Heart right ventricle (tissue), 16 donors: ENCODE data around the gene MARK3. TPM values are rescaled to one million over a fixed set of nuclear protein-coding genes. Genes with fewer than 3 reads are reported as not detected.

Experiments
- ATAC-seq, 8 donors: fragments of 200-7000 bp; cut with Tn5 transposase; one replicate each; pipeline ENCODE4 v1.9.1; 2020; ENCODE audit warnings: mild to moderate bottlenecking in 8 of 8, moderate library complexity in 8 of 8, moderate number of reproducible peaks in 1 of 8
- DNase-seq, 2 donors: peaks; one replicate each; pipeline ENCODE4 v3.0.0-alpha.2; 2020
- H3K27ac ChIP-seq, 10 donors: fragments of 200-600 bp; sonication (generic) in 2 of 10; one replicate each; pipeline versions ENCODE4 v1.5.0 to v1.8.0; 2020 to 2022; ENCODE audit warnings: mild to moderate bottlenecking in 3 of 10
- H3K27me3 ChIP-seq, 7 donors: fragments of 200-600 bp; one replicate each; pipeline ENCODE4 v1.8.0; 2021 to 2022; ENCODE audit warnings: mild to moderate bottlenecking in 2 of 7
- H3K36me3 ChIP-seq, 9 donors: fragments of 200-600 bp; sonication (generic) in 1 of 9; one replicate each; pipeline versions ENCODE4 v1.5.0 to v1.8.0; 2020 to 2022; ENCODE audit warnings: mild to moderate bottlenecking in 2 of 9
- H3K4me1 ChIP-seq, 9 donors: fragments of 200-600 bp; sonication (generic) in 1 of 9; one replicate each; pipeline versions ENCODE4 v1.5.0 to v1.8.0; 2020 to 2022; ENCODE audit warnings: mild to moderate bottlenecking in 4 of 9
- H3K4me3 ChIP-seq, 10 donors: fragments of 200-600 bp; sonication (generic) in 2 of 10; one replicate each; pipeline versions ENCODE4 v1.5.0 to v1.8.0; 2020 to 2022; ENCODE audit warnings: mild to moderate bottlenecking in 7 of 10, moderate library complexity in 2 of 10
- H3K9me3 ChIP-seq, 11 donors: fragments of 200-600 bp in 10 of 11; sonication (generic) in 2 of 11; one replicate each; pipeline versions ENCODE4 v1.5.0 to v1.8.0; 2013 to 2022; ENCODE audit warnings: mild to moderate bottlenecking in 2 of 11, control low read depth in 1 of 11, moderate library complexity in 1 of 11
- CTCF ChIP-seq, 9 donors: fragments of 200-600 bp; sonication (generic) in 2 of 9; IDR thresholded peaks; one replicate each; pipeline versions ENCODE4 v1.5.0 to v1.8.0; 2021 to 2022; ENCODE audit warnings: antibody characterized with exemption in 9 of 9, mild to moderate bottlenecking in 5 of 9, moderate library complexity in 1 of 9
- WGBS, 2 donors: extraction: QIAGEN DNeasy Blood & Tissue Kit; methylation state at CpG; one replicate each; pipeline ENCODE4 v1.1.7; 2013; ENCODE audit warnings: inconsistent platforms in 1 of 2; 5-methylcytosine and 5-hydroxymethylcytosine counted together
- intact Hi-C, 10 donors: fragments of 100-400 bp; cut with DNase I; formaldehyde crosslinking; loops; one replicate each; pipeline versions ENCODE4 v1.11.1 to v1.14.2; 2022
- polyA plus RNA-seq, 2 donors: library from polyadenylated mRNA; stranded (reverse); fragments of 200-250 nt; gene quantifications; one replicate each; pipeline ENCODE4 v1.2.3, GENCODE V29; 2013
- total RNA-seq, 10 donors: library from RNA; stranded (reverse); fragmentation: NEBNext Ultra II Directional in 3 of 10; extraction: Animal tissue kit (Norgen Biotek cat#: 25700) in 3 of 10; gene quantifications; one replicate each; pipeline versions ENCODE4 v1.2.1 to v1.2.4, GENCODE V29; 2021 to 2023
- donor health status: Arrhythmogenic right ventricular cardiomyopathy.
- donor health status: ischemic (EF 13 %, LVEDD 7.1; RV severe dilation, severe dysfunction).
- donor health status: healthy with polysubstance abuse.
- donor health status: DM: no; HTN: yes; CAD: no.
- donor health status: DM: no; HTN: no; CAD: no.
- donor health status: ischemic (EF 25% LVEDD 6.9; RV normal size, moderate dysfunction).
- donor health status: ischemic (EF 25% LVEDD 5.7; RV mildly dilated, moderate dysfunction).
- donor health status: healthy.
- donor health status: DM: yes; HTN: yes; CAD: no.
- donor health status: Ischemic cardiomyopathy.
- donor health status: ischemic (EF 35%, LVEDD 5.7; RV mildly dilated, moderate dysfunction).
- donor health status: nonischemic (EF 11% LVEDD 7.7; RV severe dilation, severe dysfunction).
- donor health status: DM: yes; HTN: yes; CAD: no.
- donor health status: PGD.
- donor health status: ischemic (EF 29% LVEDD 5.4; RV normal size, mild dysfunction).
- donor health status: nonischemic (EF 23%, LVEDD 6.1; RV moderate dilation, normal function).

MARK3 gene
- total and polyA plus RNA-seq, 12 donors, result 62.3 to 246 (median 77.1) TPM

- Histone ChIP-seq H3K9me3 (no peaks in the 10 kb centered on the region), H3K4me1 (peaks cover 14 to 99% (median 90%) of the 10 kb centered on the region in 9 donors), H3K36me3 (no peaks in the 10 kb centered on the region), H3K4me3 (no peak overlapping the region), H3K27ac (peak overlapping the region in 8 of 10 donors; percentile 26 to 74 (median 65)), H3K27me3 (no peaks in the 10 kb centered on the region)
- no peak for ATAC-seq
- intact Hi-C loops, result loop anchor here in 2 of 10 donors (5.0 to 10.0 kb wide), 2 partner anchors 36 to 58 kb away; no protein-coding TSS in a partner anchor
- 96 to 98% methylated on average over 2 of the region's 2 CpGs for WGBS, 2 donors
- no peak for TF ChIP-seq CTCF (IDR thresholded peaks at IDR 0.05)
- no peak for DNase-seq
These were observed 11.2 kb downstream of the MARK3 start for GRCh38 chr14:103396463-103396862.

GRCh38 chr14:103398427-103399195 lies 13.4 kb downstream of the MARK3 start:
- TF ChIP-seq CTCF (IDR thresholded peaks at IDR 0.05), result no peak

GRCh38 chr14:103400537-103400936 lies 15.3 kb downstream of the MARK3 start:
- Histone ChIP-seq H3K4me1 (peaks cover 23 to 99% (median 91%) of the 10 kb centered on the region in 9 donors), H3K36me3 (peaks cover 0 to 7% (median 0%) of the 10 kb centered on the region in 9 donors), H3K4me3 (no peak overlapping the region), H3K27me3 (no peaks in the 10 kb centered on the region), H3K27ac (peak overlapping the region in 4 of 10 donors; percentile 10 to 75 (median 72)), H3K9me3 (no peaks in the 10 kb centered on the region)
- 82 to 88% methylated on average over 4 of the region's 4 CpGs for WGBS, 2 donors
- intact Hi-C loops, result no loop called here
- no peak for TF ChIP-seq CTCF (IDR thresholded peaks at IDR 0.05)
- DNase-seq, result no peak
- no peak for ATAC-seq

More at GRCh38 chr14:103398427-103399195, 13.4 kb downstream of the MARK3 start:
- no peaks in the 10 kb centered on the region for H3K9me3 ChIP-seq
- intact Hi-C loops, result loop anchor here in 2 of 10 donors (5.0 to 10.0 kb wide), 2 partner anchors 34 to 56 kb away; no protein-coding TSS in a partner anchor
- 45 to 54% methylated on average over 7 of the region's 7 CpGs for WGBS, 2 donors
- H3K4me3 ChIP-seq, result no peak overlapping the region
- peak in 2 of 8 donors; percentile 43 to 46 for ATAC-seq
- H3K36me3 ChIP-seq, result no peaks in the 10 kb centered on the region
- peaks cover 19 to 99% (median 91%) of the 10 kb centered on the region in 9 donors for H3K4me1 ChIP-seq
- peak overlapping the region; percentile 3 to 75 (median 54) for H3K27ac ChIP-seq
- DNase-seq, result no peak
- no peaks in the 10 kb centered on the region for H3K27me3 ChIP-seq

GRCh38 chr14:103401223-103402214 lies 16.3 kb downstream of the MARK3 start:
- Histone ChIP-seq H3K36me3 (peaks cover 0 to 17% (median 3%) of the 10 kb centered on the region in 9 donors), H3K9me3 (no peaks in the 10 kb centered on the region), H3K27ac (peak overlapping the region; percentile 27 to 81 (median 62)), H3K4me1 (peaks cover 20 to 95% (median 81%) of the 10 kb centered on the region in 9 donors), H3K4me3 (no peak overlapping the region), H3K27me3 (no peaks in the 10 kb centered on the region)
- 54 to 57% methylated on average over 10 of the region's 10 CpGs for WGBS, 2 donors
- ATAC-seq (peak; percentile 23 to 66 (median 54)), DNase-seq (peak in 1 of 2 donors; percentile 16)
- no peak for TF ChIP-seq CTCF (IDR thresholded peaks at IDR 0.05)
- intact Hi-C loops, result no loop called here
